ENCODE measurements around the gene TMEM19. TPM values are rescaled to one million over a fixed set of nuclear protein-coding genes. Genes with fewer than 3 reads are reported as not detected.

TMEM19 gene
- total RNA-seq (ENCODE audit: unreplicated experiment), result 13.7 TPM
- long read RNA-seq, full-length matches to known transcripts, result 3 of 9 reads
- long read RNA-seq, partial matches to known transcripts, result 1 of 9 reads
- long read RNA-seq, other reads (novel, unspliced or antisense), result 5 of 9 reads

DNA sequence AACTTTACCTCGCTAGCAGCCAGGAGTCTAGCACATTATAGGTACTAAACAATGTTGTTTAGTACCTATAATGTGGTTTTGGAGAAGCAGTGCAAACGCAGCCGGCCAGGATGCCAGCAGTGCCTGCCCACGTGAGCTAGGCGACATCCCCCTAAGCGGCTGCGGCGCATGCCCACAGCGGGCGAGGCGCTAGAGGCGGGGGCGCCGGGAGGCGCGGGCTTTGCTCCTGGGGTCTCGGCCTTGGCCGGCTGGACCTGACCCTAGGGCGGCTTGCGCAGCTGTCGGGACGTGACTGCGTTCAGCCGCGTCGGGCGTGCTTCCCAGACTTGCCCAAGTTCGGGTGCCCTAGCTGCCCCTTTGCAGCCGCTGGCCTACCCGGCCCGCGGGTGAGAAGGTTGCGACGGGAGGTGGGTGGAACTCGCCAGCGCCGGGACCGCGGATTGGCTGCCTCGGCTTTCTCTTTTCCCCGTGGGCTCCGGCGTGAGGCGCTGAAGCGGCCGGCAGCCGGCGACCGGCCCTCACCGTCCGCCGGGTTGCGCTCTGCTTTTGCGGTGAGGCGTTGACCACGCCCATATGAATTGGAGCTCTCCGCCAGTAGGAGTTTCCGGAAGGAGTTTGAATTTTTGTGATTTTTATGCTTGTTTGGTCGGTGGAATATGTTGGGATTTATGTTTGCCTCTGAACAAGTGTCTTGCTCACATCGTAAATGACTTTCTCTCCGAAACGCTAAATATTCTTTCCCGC lies at the start of gene TMEM19:
Gene TMEM19, plus strand, starts transcription at position 169 of the 744 bp plus-strand sequence. CDS start 599 bp downstream, outside the sequence.
- Mint-ChIP-seq H3K9me3 (ENCODE audit: unreplicated experiment) (no peaks in the 10 kb centered on the region), H3K27ac (ENCODE audit: unreplicated experiment) (peak within 1 kb of the TSS; percentile 91), H3K4me1 (ENCODE audit: low read depth, unreplicated experiment) (peaks cover 6% of the 10 kb centered on the region), H3K27me3 (ENCODE audit: unreplicated experiment) (no peaks in the 10 kb centered on the region), H3K4me3 (ENCODE audit: unreplicated experiment) (peak within 1 kb of the TSS; percentile 95), H3K36me3 (ENCODE audit: unreplicated experiment) (no peaks in the 10 kb centered on the region)
- TF ChIP-seq, protein P1, sequence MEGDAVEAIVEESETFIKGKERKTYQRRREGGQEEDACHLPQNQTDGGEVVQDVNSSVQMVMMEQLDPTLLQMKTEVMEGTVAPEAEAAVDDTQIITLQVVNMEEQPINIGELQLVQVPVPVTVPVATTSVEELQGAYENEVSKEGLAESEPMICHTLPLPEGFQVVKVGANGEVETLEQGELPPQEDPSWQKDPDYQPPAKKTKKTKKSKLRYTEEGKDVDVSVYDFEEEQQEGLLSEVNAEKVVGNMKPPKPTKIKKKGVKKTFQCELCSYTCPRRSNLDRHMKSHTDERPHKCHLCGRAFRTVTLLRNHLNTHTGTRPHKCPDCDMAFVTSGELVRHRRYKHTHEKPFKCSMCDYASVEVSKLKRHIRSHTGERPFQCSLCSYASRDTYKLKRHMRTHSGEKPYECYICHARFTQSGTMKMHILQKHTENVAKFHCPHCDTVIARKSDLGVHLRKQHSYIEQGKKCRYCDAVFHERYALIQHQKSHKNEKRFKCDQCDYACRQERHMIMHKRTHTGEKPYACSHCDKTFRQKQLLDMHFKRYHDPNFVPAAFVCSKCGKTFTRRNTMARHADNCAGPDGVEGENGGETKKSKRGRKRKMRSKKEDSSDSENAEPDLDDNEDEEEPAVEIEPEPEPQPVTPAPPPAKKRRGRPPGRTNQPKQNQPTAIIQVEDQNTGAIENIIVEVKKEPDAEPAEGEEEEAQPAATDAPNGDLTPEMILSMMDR (IDR thresholded peaks at IDR 0.05; ENCODE audit: partially characterized antibody, unreplicated experiment), result no peak
- DNase-seq, result peak; percentile 92

DNA sequence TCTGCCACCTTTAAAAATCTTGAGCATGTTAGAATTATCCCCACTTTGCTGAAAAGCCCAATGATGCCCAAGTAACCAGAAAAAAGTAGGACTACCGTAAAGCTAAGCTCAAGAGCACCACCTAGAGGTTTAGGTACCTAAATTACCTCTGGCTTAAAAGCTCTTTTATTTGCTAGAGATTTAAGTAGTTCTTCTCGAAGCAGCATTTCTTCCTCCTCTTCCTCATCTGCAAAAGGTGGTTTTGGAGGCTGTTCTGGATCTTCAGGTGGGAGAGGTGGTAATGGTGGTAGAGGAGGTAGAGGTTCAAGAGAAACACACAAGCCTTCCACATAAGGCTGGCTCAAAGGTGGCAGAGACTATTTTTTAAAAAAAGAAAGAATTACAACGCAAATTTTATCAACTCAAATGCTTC lies 49.2 kb upstream of the TMEM19 start:
- Mint-ChIP-seq H3K36me3 (ENCODE audit: unreplicated experiment) (no peaks in the 10 kb centered on the region), H3K27me3 (ENCODE audit: unreplicated experiment) (no peaks in the 10 kb centered on the region), H3K9me3 (ENCODE audit: unreplicated experiment) (no peaks in the 10 kb centered on the region), H3K27ac (ENCODE audit: unreplicated experiment) (peak overlapping the region; percentile 35), H3K4me1 (ENCODE audit: low read depth, unreplicated experiment) (no peaks in the 10 kb centered on the region), H3K4me3 (ENCODE audit: unreplicated experiment) (no peak overlapping the region)
- TF ChIP-seq, protein P1 (IDR thresholded peaks at IDR 0.05; ENCODE audit: partially characterized antibody, unreplicated experiment), result peak; percentile 75
- no peak for DNase-seq

DNA sequence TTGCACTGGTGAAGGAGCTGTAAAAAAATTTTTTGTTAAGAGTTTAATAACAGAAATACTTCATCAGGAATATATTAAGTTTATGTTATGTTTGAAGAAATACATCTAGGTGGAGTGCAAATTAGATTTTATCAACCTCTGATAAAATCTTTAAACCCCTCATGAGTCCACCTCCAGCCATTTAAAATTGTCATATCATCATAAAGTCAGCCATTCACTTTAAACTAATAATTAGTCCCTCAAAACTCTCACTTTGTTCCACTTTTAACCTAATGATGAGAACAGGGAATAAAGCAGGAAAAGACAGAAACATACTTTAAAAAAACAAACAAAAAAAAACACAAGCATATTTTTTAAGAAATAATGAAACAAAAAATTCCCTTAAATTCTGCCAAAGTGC lies 47.4 kb upstream of the TMEM19 start:
- Mint-ChIP-seq H3K27ac (ENCODE audit: unreplicated experiment) (no peak overlapping the region), H3K4me3 (ENCODE audit: unreplicated experiment) (no peak overlapping the region), H3K27me3 (ENCODE audit: unreplicated experiment) (no peaks in the 10 kb centered on the region), H3K9me3 (ENCODE audit: unreplicated experiment) (no peaks in the 10 kb centered on the region), H3K36me3 (ENCODE audit: unreplicated experiment) (no peaks in the 10 kb centered on the region), H3K4me1 (ENCODE audit: low read depth, unreplicated experiment) (no peaks in the 10 kb centered on the region)
- TF ChIP-seq, protein P1 (IDR thresholded peaks at IDR 0.05; ENCODE audit: partially characterized antibody, unreplicated experiment), result no peak
- DNase-seq, result no peak

DNA sequence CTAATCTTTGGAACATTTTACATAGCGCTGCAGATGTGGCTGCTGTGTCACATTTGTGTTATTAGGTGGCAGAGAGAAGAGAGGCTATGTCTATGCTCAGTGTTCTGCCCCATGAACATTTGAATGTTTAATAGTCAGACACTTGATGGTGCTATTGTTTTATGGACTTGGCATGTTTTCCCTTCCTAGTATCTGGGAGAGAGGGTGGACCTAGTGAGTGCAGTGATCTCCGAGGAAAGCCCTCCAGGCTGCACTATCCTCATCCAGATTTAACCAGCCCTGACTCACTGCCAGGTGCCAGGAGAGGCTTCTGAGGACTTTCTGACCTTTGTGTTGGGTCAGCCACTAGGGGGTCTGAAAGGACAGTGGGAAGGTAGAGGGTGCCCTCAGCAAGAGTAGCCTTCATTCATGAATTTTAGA lies 46.5 kb upstream of the TMEM19 start:
- H3K27me3 Mint-ChIP-seq (ENCODE audit: unreplicated experiment), result no peaks in the 10 kb centered on the region
- no peak overlapping the region for H3K4me3 Mint-ChIP-seq (ENCODE audit: unreplicated experiment)
- DNase-seq, result no peak
- H3K27ac Mint-ChIP-seq (ENCODE audit: unreplicated experiment), result peak overlapping the region; percentile 38
- no peaks in the 10 kb centered on the region for H3K36me3 Mint-ChIP-seq (ENCODE audit: unreplicated experiment)
- no peaks in the 10 kb centered on the region for H3K9me3 Mint-ChIP-seq (ENCODE audit: unreplicated experiment)
- H3K4me1 Mint-ChIP-seq (ENCODE audit: low read depth, unreplicated experiment), result no peaks in the 10 kb centered on the region
- TF ChIP-seq, protein P1 (IDR thresholded peaks at IDR 0.05; ENCODE audit: partially characterized antibody, unreplicated experiment), result peak; percentile 23

DNA sequence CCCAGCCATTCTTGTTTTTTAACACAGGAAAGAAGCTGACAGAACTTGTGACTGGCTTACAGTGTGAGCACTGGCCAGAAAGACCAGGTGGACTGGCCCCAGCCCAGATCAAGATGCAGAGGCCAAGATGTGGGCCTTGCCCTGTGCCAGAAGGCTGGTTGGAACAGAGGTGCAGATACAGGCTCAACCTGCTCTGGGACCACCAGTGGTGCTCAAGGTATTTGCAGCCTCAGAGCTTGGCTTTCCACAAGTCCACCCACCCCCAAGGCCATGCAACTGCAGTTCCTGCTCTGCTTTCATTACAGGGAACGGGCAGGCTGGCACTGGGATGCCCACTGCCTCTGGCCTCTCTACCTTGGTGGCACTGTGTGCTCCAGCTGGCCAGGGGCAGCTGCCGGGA lies 45.6 kb upstream of the TMEM19 start:
- Mint-ChIP-seq H3K27me3 (ENCODE audit: unreplicated experiment) (no peaks in the 10 kb centered on the region), H3K9me3 (ENCODE audit: unreplicated experiment) (no peaks in the 10 kb centered on the region), H3K4me1 (ENCODE audit: low read depth, unreplicated experiment) (no peaks in the 10 kb centered on the region), H3K36me3 (ENCODE audit: unreplicated experiment) (no peaks in the 10 kb centered on the region), H3K4me3 (ENCODE audit: unreplicated experiment) (no peak overlapping the region), H3K27ac (ENCODE audit: unreplicated experiment) (no peak overlapping the region)
- TF ChIP-seq, protein P1 (IDR thresholded peaks at IDR 0.05; ENCODE audit: partially characterized antibody, unreplicated experiment), result no peak
- DNase-seq, result no peak

All from glutamatergic neuron (in vitro differentiated cells).